Testis (tissue), 2 donors: ENCODE data around the gene PPP1R12B.
"Not testable (repeated sequence)": the region's sequence is repeated elsewhere in the genome, so short reads cannot be mapped to it uniquely, and the experiment has no call there.

Experiments
- POLR2A ChIP-seq: fragments of 450-650 bp; IDR thresholded peaks from one replicate; pipeline ENCODE4 v1.6.1; 2017; ENCODE audit warnings: antibody characterized with exemption, mild to moderate bottlenecking, moderate library complexity
- TF ChIP-seq, protein P1 (sequence below), 3 experiments: fragments of 450-650 bp in 2 of 3; fragments of 200-600 bp in 1 of 3; sonication (generic) in 1 of 3; IDR thresholded peaks; one replicate each; pipeline ENCODE4 v1.5.1; 2016 to 2019; ENCODE audit warnings: antibody characterized with exemption in 3 of 3, mild to moderate bottlenecking in 2 of 3, moderate library complexity in 1 of 3

DNA sequence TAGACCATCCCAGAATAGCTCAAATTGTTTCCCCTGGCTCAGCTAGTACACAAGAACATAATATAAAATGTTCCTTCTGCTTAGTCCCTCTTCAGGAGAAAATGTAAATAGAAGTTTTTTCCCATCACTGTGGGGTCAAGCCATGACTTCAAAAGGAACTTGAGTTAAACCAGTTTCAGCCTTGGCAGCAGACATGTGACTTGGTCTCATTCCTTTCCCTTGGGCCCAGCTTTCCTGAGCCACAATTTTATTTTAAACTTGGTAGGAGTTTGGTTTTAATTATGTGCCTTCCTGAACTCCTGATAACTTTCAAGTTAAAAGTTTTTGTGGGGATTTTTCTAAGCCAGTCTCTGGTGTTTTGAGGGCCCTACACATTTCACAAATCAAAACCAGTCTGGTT, 204.1 kb downstream of the PPP1R12B start:
- TF ChIP-seq, protein P1, sequence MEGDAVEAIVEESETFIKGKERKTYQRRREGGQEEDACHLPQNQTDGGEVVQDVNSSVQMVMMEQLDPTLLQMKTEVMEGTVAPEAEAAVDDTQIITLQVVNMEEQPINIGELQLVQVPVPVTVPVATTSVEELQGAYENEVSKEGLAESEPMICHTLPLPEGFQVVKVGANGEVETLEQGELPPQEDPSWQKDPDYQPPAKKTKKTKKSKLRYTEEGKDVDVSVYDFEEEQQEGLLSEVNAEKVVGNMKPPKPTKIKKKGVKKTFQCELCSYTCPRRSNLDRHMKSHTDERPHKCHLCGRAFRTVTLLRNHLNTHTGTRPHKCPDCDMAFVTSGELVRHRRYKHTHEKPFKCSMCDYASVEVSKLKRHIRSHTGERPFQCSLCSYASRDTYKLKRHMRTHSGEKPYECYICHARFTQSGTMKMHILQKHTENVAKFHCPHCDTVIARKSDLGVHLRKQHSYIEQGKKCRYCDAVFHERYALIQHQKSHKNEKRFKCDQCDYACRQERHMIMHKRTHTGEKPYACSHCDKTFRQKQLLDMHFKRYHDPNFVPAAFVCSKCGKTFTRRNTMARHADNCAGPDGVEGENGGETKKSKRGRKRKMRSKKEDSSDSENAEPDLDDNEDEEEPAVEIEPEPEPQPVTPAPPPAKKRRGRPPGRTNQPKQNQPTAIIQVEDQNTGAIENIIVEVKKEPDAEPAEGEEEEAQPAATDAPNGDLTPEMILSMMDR (IDR thresholded peaks at IDR 0.05): not testable (repeated sequence)
- not testable (repeated sequence) for TF ChIP-seq POLR2A
